Measurements from ENCODE around the gene APP.

The APP gene

DNA sequence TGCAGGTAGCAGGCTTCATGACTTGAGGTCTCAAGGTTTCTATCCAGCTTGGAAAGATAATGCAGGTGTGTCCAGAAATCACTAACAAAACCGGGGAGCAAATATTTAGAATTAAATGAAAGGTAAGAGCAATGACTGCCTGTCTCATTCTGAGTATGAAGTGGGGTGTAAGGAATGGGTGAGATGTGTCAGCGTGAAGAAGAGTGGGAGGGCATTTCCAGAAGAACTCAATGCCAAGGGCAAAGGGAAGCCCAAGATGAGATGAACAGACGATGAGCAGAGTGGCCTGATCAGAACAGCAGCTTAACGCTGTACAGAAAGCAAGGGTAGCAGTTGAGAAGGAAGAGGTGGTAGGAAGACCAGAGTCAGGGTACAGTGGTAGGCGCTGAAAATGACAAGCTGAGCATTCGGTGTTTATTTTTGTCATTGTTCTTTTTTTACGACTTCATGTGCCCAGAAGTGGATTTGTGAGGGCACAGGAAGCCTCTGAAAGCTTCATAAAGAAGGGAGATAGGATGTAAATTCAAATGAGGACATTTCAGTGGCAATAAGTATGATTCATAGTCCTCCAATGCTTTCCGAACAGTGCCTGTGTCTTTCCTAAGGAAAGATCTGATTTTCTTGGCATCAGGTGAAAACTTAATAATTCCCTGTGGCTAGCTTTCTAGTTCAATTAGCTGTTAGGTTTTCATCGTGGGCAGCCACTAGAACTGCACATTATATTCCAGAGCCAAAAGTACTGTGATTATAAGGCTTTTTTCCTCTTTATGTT, 190.5 kb downstream of the APP start:
- DNase-seq (ENCODE audit: low read depth in 2 of 2), result no peak

DNA sequence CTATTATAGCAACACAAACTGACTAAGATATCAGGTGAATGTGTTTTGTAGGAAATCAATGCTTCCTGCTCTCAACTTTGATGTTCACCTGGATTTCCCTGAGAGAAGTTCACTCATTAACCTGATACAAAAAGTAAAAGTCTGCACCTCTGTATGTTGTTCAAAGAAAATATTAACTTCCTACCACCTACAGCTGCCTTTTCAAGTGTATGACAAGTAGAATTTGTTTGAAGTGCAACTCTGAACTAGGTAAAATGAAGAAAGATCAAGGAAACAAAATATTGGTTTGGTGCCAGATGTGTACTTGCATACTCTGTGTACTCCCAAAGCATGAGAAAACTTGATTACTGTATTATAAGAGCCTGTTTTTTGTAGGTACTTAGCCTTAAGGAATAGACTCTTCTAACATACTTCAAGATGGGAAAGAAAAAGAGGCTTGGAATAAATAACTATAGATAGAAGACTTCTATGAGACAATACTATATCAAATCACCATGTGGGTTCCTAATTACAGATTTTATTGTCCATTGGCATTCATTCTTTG, 193.4 kb downstream of the APP start:
- DNase-seq (ENCODE audit: low read depth in 2 of 2), result no peak

DNA sequence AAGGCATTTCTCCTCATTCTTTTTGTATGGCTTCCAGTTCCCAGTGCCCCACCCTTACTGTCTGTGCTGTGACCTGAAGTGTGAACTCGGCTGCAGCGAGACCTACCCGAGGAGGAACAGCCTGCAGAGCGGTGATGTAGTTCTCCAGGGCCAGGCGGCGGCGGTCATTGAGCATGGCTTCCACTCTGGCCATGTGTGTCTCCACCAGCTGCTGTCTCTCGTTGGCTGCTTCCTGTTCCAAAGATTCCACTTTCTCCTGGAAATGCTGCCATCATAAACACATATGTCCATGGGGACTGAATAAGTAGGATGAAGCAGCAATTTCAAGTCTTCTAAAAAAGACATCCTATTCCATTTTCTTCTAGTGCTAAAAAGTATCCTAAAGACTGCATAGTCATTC, 195.6 kb downstream of the APP start:
- DNase-seq (ENCODE audit: low read depth in 2 of 2), result no peak

DNA sequence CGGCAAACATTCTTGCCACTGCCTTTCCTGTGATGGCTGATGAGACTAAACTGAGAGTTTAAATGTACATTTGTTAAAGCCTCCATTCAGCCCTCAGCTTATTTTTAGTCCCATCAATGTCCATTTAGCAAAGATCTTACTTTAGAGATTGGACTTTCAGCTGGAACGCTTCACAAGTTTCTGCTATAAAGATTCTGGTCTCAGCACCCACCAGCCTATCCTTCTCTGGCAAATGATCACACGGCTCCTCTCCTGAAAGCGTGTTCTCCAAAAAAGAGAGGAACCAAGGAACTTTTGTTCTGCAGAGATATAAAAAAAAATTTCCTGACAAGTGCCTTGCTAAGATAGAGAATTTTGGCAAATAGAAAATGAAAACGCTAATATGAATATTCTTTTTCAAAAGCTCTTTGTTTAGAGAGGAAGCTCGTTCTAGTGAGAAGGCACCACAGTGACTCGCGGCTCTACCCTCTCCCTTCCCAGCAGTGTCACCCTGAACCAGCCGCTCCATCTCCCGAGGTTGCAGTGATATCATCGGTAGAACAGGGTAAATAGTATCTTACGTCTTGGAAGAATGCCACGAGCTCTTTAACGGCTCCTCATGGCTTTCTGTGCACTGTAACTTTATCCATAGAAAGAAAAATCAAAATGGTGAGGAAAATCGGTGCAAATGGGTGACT, 200.2 kb downstream of the APP start:
- DNase-seq (ENCODE audit: low read depth in 2 of 2), result no peak

DNA sequence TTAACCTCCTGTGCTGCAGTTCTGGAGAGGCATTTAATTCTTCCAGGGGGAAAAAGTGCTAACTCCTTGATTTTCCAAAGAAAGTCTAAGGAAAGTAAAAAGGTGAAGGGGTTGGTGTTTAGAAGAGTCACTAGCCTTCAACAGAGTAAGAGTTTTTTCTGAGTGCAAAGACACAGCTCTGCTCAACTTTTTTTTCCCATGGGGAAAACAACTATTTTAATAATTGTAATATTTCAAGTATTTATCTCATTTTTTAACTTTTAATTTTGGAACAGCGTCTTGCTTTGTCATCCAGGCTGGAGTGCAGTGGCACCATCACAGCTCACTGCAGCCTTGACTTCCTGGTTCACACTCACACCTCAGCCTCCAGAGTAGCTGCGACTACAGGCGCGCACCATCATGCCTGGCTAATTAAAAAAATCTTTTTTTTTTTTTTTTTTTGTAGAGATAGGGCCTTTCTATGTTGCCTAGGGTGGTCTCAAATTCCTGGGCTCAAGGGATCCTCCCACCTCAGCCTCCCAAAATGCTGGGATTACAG, 202.6 kb downstream of the APP start:
- no peak for DNase-seq (ENCODE audit: low read depth in 2 of 2)

DNA sequence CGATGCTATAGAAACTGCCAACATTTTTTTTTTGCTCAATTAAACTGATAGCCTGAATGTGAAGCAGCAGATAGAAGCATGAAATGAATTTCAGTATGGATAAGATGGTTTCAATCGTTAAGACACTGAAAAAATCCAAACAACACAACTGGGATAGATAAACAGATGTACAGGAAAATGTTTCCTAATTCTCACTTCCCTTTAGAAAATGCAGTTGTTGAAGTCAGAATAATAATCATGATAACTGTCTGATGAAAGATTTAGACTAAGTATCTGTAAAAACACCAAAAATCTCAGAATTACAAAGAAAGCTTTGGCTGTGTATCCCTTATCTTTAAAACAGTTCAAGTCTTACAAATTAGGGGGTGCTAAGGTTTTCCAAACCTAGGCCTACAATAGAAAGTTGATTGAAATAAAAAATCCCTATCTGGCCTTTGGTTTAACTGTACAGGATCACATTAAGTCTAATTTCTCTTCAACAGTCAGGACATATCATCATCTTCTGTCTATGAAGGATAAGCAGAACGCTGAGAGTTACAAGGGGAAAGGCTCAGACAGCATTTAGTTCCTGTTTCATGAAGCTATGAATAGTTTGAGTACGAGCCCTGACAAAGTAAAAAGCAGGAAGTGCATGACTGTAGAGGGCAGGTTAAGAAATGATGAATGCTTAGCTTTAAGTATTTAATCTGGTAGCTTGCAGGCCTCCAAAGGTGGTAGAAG, 203.2 kb downstream of the APP start:
- DNase-seq (ENCODE audit: low read depth in 2 of 2), result no peak

DNA sequence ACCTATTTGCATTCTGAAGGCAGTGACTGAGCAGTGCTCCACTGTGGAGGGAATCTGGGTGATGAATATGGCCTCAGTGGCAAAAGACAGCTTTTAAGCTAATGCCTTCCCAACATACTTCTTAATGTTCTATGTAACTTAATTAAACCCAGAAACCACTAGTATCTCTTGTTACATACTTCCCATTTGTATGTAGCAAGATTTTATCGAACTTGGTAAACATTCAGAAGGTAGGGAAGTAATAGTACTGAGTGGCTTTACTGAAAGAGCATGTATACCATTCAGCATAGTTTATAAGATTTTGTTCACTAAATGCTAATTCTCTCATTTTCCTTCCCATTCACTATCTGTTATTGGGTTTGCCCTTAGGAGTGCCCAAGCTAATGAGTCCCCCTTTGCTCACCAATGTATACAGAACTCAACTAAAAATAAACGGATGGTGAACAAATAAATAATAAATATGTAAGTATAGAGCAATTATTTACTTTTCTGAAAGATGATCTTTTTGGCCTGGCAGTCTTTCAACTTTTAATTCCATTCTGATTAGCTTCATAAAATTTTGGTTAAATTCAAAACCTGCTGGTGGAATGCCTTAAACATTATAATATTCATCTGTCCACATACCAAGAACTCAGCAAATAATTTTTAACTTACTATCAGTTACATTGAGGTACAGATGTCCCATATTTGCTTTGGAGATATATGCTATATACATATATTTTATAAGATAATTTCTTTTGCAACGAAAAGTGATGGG, 204.4 kb downstream of the APP start:
- no peak for DNase-seq (ENCODE audit: low read depth in 2 of 2)

DNA sequence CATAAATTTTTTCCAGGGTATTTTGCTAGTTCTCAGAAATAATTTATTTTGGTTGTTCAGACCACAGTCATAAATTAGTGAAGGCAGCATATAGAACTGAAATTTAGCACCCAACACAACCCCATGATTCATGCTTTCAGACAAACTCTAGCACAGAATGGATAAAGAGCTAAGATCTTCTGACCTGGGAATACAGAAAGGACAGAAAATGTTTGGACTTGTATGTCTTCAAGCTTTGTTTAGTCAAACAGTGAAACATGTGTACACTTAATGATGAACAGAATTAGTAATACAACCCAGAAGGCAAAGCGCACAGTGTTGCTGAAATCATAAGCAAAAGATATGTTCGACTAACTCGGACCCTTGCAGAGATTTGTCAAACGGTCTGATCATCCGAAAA, 205.6 kb downstream of the APP start:
- DNase-seq (ENCODE audit: low read depth in 2 of 2), result no peak

DNA sequence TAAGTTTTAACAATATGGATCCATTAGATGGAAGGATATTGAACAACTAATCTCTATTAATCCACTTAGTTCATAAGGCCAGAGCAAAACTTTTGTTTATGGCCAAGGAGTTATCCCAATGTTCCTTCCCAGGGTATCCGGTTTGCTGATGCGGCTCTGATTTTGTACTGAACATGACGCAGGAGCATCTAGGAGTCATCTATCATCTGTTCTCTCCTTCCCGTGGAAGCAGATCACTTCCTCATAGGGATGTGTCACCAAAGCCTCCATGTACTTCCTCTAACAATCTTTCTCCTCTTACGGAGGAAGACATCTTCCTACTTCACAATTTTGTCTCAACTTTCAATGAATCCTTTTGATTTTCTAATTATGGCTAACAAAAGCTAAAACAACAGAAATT, 206.6 kb downstream of the APP start:
- DNase-seq (ENCODE audit: low read depth in 2 of 2), result no peak

DNA sequence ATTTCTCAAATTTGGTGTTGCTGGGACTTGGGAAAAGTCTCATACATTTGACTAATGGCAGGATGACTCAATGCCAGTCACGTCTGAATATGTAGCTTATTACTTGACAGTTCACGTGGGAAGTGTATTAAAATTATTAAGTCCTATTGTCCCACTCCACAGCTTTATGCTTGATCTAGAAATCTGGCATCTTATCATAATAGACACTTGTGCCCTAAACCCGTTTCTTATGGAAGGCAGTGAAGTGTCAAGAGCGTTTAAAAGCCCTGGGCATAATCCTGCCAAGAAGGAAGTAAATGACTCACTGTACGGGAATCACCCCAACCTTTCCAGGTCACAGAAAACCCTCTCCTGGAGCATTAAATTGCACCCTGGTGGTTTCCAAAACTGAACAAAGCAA, 207.4 kb downstream of the APP start:
- no peak for DNase-seq (ENCODE audit: low read depth in 2 of 2)

DNA sequence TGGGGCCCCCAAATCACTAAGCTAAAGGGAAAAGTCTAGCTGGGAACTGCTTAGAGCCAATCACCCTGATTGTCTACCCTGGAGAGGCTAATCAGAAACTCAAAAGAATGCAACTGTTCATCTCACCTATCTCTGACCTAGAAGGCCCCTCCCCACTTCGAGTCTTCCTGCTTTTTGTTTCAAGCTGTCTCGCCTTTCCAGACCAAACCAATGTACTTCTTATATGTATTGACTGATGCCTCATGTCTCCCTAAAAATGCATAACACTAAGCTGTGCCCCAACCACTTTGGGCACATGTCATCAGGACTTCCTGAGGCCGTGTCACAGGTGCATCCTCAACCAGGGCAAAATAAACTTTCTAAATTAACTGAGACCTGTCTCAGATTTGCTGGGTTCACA, 209.5 kb downstream of the APP start:
- no peak for DNase-seq (ENCODE audit: low read depth in 2 of 2)

DNA sequence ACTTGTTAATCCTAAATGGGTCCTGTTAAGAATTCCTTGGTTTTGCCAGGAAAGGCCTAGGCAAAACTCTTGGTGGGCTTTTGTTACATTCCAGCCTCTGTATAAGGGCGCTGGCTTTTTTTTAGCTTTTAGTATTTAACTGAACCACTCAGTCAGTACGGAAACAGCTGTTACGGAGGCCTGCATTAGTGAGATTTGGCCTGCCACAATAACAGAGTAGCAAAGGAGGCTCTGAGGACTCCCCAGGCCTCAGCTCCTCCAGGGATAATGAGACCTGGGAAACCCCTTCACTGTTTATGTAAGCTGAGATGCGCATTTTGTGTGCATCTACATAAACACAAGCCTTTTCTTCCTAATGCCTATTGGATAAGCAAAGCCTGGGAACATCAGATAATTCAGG, 210.2 kb downstream of the APP start:
- DNase-seq (ENCODE audit: low read depth in 2 of 2), result no peak

DNA sequence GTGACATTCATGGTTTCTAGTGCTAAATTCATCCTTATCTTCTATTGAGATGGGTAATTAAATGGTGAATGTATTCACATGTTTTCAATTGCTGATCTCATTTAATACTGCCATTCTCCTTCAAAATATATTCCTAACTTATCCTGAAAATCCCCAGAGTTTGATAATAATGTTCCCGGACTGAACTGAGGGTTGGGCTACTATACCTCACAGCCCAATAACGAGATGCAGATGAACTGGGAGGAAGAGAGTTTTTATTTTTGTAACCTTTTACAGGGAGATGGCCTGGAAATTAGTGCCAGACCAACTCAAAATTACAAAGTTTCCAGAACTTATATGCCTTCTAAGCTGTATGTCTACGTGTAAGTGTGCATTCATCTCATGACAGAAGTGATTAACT, 210.8 kb downstream of the APP start:
- no peak for DNase-seq (ENCODE audit: low read depth in 2 of 2)

DNA sequence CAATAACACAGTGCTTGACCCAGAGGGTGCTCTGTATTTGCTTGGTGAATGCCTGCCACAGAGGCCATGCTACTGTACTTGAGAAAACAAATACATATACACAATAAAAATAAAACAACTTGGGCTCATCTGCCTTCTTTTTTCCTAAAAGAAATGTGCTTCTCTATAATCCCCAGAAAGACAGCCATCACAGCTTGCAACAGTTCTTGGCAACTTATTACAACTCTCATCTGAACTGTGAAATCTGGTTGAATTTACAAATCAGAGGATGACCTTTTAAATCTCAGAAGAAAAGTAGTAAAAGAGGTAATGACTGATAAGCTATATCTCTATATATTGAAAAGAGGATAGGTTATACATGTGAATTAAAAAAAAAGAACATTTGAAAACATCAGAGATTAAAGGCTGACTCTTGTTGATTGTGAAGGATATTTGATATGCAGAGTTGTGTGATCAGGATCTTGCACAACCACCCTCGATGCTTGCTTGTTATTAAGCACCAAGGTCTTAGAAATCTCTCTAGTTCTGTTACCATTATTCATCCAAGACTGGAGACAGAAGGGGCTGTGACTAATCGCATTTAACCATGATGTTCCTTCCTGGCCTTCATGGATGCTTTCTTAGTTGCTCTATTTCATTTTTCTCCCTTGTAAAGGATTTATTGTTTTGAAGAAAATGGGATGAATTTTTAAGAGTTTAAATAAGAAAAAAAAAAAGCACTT, 213.4 kb downstream of the APP start:
- no peak for DNase-seq (ENCODE audit: low read depth in 2 of 2)

DNA sequence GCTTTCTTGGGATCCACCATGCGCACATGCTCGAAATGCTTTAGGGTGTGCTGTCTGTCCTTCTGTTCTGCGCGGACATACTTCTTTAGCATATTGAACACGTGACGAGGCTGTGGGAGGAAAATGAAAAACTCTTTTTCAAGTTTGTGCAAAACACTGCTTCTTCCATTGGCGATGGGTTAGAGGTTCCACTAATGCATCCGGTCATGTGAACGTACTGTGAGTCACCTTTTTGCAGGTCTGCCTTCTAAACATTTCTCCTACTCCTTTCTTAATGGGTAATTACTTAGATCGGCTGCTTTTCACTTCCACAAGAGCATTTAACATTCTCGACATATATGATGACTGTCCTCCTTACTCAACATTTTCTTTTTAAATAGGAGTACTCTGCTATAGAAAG, 214.9 kb downstream of the APP start:
- DNase-seq (ENCODE audit: low read depth in 2 of 2), result no peak

DNA sequence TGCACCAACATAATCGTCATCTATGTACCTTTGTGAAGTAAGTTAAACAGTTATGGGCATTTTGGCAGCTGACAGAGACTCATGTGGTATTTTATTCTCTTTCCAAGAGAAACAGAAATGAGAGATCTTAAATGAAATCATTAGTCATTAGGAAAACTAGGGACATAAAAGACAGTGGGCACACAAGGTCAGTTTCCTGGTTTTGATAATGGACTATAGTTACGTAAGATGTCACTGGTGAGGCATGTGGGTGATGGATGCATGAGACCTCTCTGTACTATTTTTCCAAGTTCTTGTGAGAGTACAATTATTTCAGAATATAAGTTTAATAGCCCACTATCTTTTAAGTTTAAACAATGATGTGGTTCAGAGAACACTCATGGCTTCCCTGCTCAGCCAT, 216.9 kb downstream of the APP start:
- DNase-seq (ENCODE audit: low read depth in 2 of 2), result no peak

DNA sequence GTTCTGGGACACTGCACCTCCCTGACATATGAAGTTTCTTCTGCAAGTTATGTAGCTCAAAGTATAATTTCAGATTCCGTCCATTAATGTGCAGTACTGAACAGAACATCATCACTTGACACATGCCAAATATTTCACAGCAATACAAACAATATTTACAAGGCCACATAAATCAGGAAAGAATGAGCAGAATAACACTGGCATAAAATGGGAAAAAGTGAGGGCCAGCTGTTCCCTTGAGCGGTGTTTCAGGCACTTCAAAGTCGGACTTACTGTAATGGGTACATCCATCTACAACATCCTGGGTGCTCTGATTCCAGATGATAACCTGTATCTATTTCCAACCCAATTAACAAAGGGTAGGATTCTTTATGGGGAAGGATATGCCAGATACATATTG, 217.4 kb downstream of the APP start:
- no peak for DNase-seq (ENCODE audit: low read depth in 2 of 2)

DNA sequence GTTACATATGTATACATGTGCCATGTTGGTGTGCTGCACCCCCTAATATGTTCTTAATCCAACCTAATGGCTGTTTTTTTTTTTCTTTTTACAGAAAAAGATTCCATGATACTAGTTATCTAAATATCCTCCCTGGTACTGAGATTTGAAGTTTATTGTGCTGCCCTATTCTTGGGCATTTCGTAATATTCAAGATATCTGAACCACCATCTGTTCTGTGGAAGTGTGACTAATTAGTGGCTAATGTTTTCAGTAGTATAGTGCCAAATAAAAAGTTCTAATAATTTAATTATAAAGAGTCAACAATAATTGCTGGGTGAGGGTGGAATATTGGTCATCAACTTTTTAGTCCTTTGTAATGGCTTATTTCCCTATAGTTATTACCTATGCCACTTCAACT, 218.3 kb downstream of the APP start:
- DNase-seq (ENCODE audit: low read depth in 2 of 2), result no peak

DNA sequence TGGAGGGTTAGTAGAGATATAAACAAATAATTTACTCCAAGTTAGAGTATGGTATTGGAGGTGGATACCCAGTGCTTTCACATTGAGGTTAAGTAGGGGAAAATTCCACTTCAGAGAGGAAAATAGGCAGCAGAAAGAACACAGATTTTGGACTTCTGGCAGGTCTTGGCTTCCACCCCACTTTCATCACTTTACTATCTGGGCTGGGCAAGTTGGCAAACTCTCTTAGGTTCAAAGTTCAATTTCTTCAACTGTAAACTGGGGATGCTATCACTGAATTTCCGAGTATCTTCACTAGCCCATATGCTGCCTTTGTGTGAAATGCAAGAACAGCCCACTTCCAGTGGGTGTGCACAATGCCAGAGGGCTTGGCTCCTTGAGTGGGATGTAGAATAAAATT, 220.9 kb downstream of the APP start:
- DNase-seq (ENCODE audit: low read depth in 2 of 2), result no peak

DNA sequence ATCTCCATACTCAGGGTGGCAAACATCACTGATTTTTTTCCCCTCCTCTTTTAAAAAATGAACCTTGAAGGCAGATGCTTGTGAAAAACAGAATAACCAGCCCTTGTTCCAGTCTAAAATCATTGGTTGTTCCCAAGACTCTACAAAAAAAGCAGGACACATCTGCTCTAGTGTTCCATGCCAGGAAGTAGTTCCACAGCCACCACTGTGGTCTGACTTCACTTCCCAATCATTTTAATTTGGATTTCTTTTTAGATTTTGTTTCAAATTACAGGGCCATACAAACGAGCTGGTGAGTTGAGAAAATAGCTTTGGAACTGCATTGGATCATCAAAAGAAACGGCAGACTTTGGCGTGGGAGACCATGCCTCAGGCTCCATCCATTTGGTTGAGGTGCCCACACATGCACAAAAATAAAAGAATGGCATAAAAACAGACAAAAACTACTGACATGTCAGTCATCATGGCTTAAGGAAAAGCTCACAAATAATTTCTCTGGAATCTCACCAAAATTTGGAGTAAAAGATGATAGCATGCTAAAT, 225.8 kb downstream of the APP start:
- no peak for DNase-seq (ENCODE audit: low read depth in 2 of 2)

DNA sequence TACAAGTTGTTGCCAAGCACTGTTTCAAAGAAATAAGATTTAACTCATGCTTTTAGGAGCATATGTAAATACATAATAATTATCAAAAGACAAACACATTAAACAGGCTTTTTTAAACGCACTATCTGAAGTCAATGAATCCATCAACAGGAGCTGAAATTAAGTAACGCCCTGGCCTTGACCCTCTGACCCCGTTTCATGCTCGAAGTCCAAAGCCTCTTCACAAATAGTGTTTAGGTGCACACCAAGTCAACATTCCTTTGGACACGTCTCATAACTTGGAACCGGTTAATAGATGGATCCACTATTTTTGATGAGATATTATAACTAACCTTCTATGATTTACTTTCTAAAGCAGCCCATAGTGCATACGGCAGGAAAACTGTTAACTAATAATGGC, 226.5 kb downstream of the APP start:
- no peak for DNase-seq (ENCODE audit: low read depth in 2 of 2)
